OCI-M2 (cell line): ENCODE results near the gene UBR4.

Experiments
- DNase-seq: peaks from one replicate; lab custom pipeline; 2025; ENCODE audit not compliant: unreplicated experiment; lab: John Stamatoyannopoulos, UW

Gene UBR4

GRCh38 chr1:19059773-19060172, 150.3 kb downstream of the UBR4 start:
- DNase-seq, result no peak

- DNase-seq, result no peak
These were observed 151.6 kb downstream of the UBR4 start for GRCh38 chr1:19058476-19058797.

DNA sequence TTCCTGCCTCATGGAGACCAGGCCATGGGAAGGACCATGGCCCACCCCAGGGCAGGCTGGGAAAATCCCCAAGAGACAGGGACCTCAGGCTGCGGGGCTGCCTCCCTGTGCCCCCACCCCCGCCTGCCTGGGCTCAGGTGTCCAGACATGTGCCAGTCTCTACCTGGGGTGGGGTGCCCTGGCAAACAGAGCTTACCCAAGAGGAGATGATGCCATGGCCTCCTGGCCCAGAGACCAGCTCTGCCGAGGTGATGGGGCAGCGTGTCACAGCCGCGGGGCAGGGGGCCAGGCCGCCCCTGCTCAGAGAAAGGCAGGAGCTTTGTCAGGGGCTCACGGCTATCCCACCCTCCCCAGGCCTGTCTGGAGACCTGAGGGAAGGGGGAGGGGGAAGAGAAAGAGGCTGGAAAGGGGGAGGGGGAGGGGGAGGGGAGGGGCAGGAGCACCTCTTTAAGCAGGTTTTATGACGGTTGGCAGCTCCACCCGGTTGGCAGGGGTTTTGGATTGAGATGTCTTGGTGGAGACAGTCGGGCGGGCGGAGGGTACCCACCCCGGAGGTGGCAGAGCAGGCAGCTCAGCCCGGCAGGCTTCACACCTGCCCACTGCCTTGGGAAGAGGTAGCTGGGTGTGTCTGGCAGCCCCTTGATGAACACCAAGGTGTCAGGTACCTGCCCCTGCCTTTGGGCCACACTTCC, 152.1 kb downstream of the UBR4 start:
- DNase-seq, result no peak

DNA sequence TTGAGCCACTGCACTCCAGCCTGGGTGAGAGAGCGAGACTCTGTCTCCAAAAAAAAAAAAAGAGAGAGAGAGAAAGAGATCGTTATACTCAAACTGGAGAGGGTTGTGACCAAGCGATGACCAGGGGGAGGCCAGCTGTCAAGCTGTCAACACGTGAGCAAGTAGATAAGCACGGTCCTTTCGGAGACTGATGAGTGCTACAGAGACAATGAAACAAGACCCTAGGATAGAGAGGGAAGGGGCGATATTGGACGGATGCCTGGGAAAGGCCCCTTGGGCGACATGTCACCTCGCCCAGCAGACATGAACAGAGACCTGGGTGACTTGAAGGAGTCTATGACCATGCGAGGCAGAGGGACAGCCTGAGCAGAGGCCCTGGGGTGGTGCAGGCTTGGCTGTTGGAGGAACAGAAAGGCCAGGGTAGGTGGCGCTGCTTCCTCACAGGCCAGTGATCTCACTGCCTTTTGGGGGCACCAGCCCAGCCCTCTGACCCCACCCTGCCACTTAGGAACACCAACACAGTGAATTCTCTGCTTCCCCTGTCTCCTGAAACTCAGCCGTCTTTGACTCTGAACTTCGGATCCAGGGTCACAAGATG, 152.8 kb downstream of the UBR4 start:
- DNase-seq, result no peak

DNA sequence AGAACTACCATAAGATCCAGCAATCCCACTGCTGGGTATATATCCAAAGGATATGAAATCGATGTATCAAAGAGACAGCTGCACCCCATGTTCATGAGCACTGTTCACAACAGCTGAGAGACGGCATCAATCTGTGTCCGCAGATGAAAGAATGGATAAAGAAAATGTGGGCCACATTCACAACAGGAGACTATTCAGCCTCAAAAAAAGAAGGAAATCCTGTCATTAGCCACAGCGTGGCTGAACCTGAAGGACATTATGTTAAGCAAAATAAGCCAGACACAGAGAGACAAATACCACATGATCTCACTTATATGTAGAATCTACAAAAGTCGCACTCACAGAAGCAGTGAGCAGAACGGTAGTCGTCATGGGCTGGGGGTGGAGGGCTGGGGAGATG, 154.4 kb downstream of the UBR4 start:
- no peak for DNase-seq

GRCh38 chr1:19055001-19055400, 155.1 kb downstream of the UBR4 start:
- no peak for DNase-seq

- DNase-seq, result no peak
These were observed 155.8 kb downstream of the UBR4 start for GRCh38 chr1:19054216-19054615.

- no peak for DNase-seq
These were observed 156.6 kb downstream of the UBR4 start for GRCh38 chr1:19053486-19053885.

GRCh38 chr1:19049798-19050197, 160.3 kb downstream of the UBR4 start:
- DNase-seq, result no peak

DNA sequence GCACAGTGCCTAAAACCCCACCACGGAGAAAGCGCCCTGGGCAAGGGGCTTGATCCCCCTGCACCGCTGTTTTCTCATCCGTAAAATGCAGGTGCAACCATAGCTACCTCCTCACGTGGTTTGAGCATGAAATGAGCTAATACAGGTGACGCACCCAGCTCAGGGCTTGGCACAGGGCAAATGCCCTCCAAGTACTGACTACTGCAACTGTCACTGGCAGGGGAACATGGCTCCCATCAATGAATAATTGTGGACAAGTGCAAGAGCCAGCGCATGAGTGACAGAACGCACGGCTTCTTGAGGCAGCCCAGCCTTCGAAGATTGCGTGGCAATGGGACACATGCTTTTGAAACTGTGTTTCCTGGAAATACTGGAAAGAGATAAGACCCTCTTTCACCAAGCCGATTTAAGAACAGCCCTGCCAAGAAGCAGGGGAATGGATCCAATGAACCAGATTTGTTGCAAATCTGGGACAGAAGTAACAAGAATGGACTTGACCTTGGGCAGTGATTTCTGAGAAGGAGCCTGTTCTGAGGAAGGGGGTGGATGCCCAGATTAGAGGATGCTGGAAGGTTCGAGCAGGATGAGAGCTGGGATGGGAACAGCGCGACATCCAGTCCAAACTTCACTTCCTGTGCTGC, 160.8 kb downstream of the UBR4 start:
- no peak for DNase-seq

GRCh38 chr1:19046972-19047731, 162.9 kb downstream of the UBR4 start:
- DNase-seq, result no peak

DNA sequence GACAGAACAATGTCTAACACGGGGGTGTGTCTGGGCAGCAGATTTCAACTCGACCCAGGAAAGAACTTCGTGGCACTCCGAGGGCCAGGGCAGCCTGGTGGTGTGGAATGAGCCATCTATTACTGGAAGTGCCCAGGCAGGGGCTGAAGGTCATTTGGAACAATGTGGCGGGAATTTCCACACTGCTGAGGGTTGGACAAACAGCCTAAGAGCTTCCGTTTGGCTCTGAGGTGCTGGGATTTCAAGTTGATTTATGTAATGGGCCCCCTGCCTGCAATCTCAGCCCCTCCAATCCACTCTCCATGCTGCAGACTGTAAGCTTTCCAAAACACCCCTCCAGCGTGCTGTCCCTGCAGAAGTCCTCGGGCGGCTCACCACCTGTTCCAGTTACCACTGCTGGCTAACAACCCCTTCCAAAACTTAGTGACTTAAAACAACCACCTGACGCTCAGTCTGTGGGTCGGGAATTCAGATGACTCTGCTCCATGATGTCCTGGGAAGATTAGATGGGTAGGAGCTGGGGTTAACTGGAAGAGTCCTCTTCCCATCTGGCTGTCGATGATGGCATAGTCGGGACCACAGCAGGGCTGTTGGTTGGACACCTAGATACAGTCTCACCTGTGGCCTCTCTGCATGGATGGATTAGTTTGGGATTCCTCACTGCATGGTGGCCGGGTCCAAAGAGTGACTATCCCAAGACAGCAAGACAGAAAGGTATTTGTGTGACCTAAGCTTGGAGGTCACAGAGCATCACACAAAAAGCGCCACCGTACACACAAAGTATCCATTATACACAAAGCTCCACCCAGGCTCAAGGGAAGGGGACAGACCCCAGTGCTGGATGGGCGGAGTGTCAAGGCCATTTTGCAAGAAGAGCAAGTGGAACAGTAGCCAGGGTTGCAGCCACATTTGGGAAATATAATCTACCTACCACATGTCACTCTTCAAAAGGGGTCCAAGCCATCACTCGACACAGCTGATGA, 163.9 kb downstream of the UBR4 start:
- DNase-seq, result no peak

DNA sequence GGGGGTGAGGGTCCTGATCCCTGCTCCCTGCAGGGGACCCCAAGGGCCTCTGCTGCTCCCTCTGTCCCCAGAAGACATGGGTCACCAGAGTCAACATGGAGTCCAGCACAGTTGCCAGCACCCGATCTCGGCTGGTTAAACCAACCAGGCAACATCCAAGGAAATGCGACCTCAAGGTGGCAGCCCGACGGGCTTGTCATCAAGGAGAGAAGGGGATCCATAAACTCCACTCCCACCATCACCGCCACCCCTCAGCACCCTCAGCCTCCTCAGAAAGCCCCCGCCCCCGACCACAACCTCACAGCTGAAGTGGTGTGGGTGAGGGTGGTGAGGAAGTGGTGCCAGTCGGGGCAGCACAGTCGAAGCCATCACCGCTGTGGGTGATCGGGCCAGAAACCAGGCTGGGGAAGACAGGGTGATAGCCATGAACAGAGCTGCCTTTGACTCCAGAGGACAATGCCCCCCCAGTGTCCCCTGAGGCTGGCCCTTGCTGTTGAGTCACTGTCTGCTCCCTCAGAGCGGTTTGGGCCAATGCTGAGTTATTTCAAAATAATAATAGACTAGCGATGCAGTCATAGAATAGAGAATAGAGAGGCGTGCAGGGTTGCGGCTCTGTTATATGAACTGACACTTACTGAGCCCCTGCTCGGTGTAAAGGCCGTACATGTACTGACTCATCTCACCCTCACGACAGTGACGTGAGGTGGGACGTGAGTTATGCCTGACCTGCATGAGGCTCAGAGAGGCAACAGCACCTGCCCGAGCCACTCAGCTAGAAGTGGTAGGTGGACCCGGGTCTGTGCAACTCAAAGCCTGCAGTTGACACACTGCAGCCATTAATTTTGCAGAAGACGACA, 164.9 kb downstream of the UBR4 start:
- no peak for DNase-seq

DNA sequence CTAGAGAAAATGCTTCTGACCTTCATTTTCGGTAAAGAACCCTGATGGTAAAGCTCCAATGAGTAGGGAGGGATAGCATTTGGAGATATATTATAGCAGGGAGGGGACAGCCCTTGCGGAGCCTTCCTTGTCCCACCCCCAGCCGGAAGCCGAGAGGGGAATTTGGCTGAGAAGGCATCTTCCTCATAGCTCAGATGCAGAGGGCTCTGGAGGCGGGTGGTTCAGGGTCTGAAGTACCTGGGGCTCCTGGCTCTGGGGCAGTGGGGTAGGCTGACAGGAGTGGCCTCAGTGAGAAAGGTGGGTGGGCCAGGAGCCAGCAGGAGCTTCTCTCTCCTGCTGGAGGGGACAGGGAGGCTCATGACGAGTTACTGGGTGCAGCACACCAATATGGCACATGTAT, 165.6 kb downstream of the UBR4 start:
- DNase-seq, result no peak

GRCh38 chr1:19043579-19044443, 166.3 kb downstream of the UBR4 start:
- DNase-seq, result no peak

GRCh38 chr1:19042675-19043578, 167.1 kb downstream of the UBR4 start:
- DNase-seq, result no peak

DNA sequence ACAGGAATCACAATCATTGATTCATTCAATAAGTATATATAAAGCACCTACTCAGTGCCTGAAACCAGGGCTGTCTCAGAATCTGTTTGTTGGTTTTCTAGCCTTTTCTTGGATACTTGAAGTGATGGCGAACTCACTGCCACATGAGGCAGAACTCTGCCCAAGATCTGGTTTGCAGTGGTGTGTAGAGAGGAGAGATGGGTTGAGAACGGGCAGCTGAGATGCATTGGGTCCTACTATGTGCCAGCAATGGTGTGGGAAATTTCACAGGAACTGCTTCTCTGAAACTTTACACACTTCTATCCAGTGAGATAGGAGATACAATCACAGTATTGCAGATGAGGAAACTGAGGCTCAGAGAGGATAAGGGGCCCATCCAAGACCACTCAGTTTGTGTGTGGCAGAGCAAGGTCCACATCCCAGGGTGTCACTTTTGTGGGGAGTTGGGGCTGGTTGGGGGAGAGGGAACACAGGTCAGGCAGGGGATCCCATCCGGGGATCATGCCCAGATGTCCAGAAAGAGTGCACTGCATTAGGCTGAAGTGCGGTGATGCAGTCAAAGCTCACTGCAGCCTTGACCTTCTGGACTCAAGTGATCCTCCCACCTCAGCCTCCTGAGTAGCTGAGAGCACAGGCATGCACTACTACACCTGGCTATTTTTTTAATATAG, 169.9 kb downstream of the UBR4 start:
- no peak for DNase-seq
